Smooth muscle cell (in vitro differentiated cells): ENCODE data around the gene FJX1. TPM values are rescaled to one million over a fixed set of nuclear protein-coding genes. Genes with fewer than 3 reads are reported as not detected.

Experiments
- DNase-seq: peaks from one replicate; lab custom pipeline; 2025; ENCODE audit not compliant: unreplicated experiment; lab: John Stamatoyannopoulos, UW
- H2AFZ ChIP-seq: fragments of 200-600 bp; sonication (generic); 2 replicates; pipeline ENCODE4 v1.6.0; 2016; ENCODE audit warnings: antibody characterized with exemption, low read depth, mild to moderate bottlenecking
- H3F3A ChIP-seq: fragments of 200-600 bp; sonication (generic); 2 replicates; pipeline ENCODE4 v1.6.0; 2017; ENCODE audit warnings: antibody characterized with exemption, low read depth
- H3K27ac ChIP-seq: fragments of 200-600 bp; sonication (generic); 2 replicates; pipeline ENCODE4 v1.5.1; 2016; ENCODE audit warnings: low read depth, mild to moderate bottlenecking
- H3K27me3 ChIP-seq: fragments of 200-600 bp; sonication (generic); 2 replicates; pipeline ENCODE4 v1.6.1; 2016; ENCODE audit warnings: low read depth, mild to moderate bottlenecking
- H3K36me3 ChIP-seq: fragments of 200-600 bp; sonication (generic); 2 replicates; pipeline ENCODE4 v1.5.1; 2016; ENCODE audit warnings: low read depth
- H3K4me1 ChIP-seq: fragments of 200-600 bp; sonication (generic); 2 replicates; pipeline ENCODE4 v1.5.1; 2016; ENCODE audit warnings: low read depth
- H3K4me2 ChIP-seq: fragments of 200-600 bp; sonication (generic); 2 replicates; pipeline ENCODE4 v1.6.0; 2016; ENCODE audit warnings: mild to moderate bottlenecking
- H3K4me3 ChIP-seq: fragments of 200-600 bp; sonication (generic); 2 replicates; pipeline ENCODE4 v1.5.1; 2016; ENCODE audit warnings: mild to moderate bottlenecking
- H3K79me2 ChIP-seq: fragments of 200-600 bp; sonication (generic); 2 replicates; pipeline ENCODE4 v1.6.0; 2016; ENCODE audit warnings: low read depth, mild to moderate bottlenecking
- H3K9ac ChIP-seq: fragments of 200-600 bp; sonication (generic); 2 replicates; pipeline ENCODE4 v1.6.0; 2016; ENCODE audit warnings: low read depth
- H3K9me3 ChIP-seq: fragments of 200-600 bp; sonication (generic); replicated peaks from 2 replicates; pipeline ENCODE4 v1.5.1; 2016; ENCODE audit warnings: low read depth
- H4K20me1 ChIP-seq: fragments of 200-600 bp; sonication (generic); 2 replicates; pipeline ENCODE4 v1.6.0; 2016; ENCODE audit warnings: low read depth
- WGBS: methylation state at CpG from one replicate; pipeline ENCODE4 v1.1.7; 2016; ENCODE audit warnings: low lambda C conversion rate; 5-methylcytosine and 5-hydroxymethylcytosine counted together
- polyA plus RNA-seq: library from polyadenylated mRNA; unstranded; fragments of >200 nt; fragmentation: Nextera tagmentation; extraction: Ambion mirVana; gene quantifications from 2 replicates; pipeline ENCODE4 v1.2.1, GENCODE V29; 2016
- total RNA-seq: library from RNA; depleted of rRNA; stranded (reverse); fragments of >200 nt; gene quantifications from 2 replicates; pipeline ENCODE4 v1.2.3, GENCODE V29; 2014
- TF ChIP-seq, protein P1 (sequence below): fragments of 200-600 bp; sonication (generic); IDR thresholded peaks from 2 replicates; pipeline ENCODE4 v1.5.1; 2017; ENCODE audit warnings: borderline replicate concordance, mild to moderate bottlenecking, antibody characterized with exemption; ENCODE audit not compliant: insufficient read depth, poor library complexity, severe bottlenecking

Gene FJX1
- total and polyA plus RNA-seq, 2 experiments from 2014 or later, result 28.3 to 44.5 TPM

DNA sequence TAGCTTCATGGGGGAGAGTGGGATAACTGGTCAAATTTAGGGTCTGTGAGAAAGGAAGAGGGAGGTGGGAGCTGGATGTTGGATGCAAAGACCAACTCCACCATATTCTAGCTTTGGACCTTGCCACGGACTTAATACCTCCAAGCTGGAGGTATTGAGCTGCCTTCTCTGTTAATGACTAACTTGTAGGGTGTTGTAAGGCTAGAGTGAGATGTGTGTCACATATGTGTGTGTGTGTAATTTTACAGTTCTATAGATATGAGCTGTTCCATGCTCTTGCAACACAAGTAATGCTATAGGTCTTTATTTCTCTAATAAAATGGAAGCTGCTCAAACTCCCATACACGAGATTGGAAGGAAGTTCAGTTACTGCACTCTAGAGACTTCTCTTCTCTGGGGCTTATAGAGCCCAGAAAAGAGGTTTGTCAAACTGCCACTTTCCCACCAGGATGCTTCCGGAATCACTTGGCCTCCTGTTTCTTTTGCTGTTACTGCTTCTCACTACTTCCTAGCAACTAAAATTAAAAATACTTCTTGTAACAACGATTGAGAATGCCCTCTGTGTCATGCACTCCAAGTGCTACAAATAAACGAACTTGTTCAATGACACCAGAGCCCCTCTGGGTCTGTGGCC, 16.0 kb upstream of the FJX1 start:
- DNase-seq, result no peak
- H3K9ac ChIP-seq, result no peak overlapping the region
- H4K20me1 ChIP-seq, result no peaks in the 10 kb centered on the region
- H3K4me1 ChIP-seq, result peaks cover 10% of the 10 kb centered on the region
- TF ChIP-seq, protein P1, sequence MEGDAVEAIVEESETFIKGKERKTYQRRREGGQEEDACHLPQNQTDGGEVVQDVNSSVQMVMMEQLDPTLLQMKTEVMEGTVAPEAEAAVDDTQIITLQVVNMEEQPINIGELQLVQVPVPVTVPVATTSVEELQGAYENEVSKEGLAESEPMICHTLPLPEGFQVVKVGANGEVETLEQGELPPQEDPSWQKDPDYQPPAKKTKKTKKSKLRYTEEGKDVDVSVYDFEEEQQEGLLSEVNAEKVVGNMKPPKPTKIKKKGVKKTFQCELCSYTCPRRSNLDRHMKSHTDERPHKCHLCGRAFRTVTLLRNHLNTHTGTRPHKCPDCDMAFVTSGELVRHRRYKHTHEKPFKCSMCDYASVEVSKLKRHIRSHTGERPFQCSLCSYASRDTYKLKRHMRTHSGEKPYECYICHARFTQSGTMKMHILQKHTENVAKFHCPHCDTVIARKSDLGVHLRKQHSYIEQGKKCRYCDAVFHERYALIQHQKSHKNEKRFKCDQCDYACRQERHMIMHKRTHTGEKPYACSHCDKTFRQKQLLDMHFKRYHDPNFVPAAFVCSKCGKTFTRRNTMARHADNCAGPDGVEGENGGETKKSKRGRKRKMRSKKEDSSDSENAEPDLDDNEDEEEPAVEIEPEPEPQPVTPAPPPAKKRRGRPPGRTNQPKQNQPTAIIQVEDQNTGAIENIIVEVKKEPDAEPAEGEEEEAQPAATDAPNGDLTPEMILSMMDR, result no peak
- H3F3A ChIP-seq, result no peaks in the 10 kb centered on the region
- H3K9me3 ChIP-seq, result no peaks in the 10 kb centered on the region
- no peak overlapping the region for H3K4me2 ChIP-seq
- no peaks in the 10 kb centered on the region for H3K27me3 ChIP-seq
- no peaks in the 10 kb centered on the region for H3K79me2 ChIP-seq
- no peak overlapping the region for H2AFZ ChIP-seq
- no peak overlapping the region for H3K4me3 ChIP-seq
- no peak overlapping the region for H3K27ac ChIP-seq
- no peaks in the 10 kb centered on the region for H3K36me3 ChIP-seq
- WGBS, result 78% methylated on average over 5 of the region's 5 CpGs

- no peaks in the 10 kb centered on the region for H3K9me3 ChIP-seq
- H3K27me3 ChIP-seq, result no peaks in the 10 kb centered on the region
- peaks cover 10% of the 10 kb centered on the region for H3K4me1 ChIP-seq
- H3K36me3 ChIP-seq, result no peaks in the 10 kb centered on the region
- no peak overlapping the region for H3K4me2 ChIP-seq
- no peak overlapping the region for H3K9ac ChIP-seq
- H3K79me2 ChIP-seq, result no peaks in the 10 kb centered on the region
- no peak overlapping the region for H3K27ac ChIP-seq
- H3K4me3 ChIP-seq, result no peak overlapping the region
- no peaks in the 10 kb centered on the region for H4K20me1 ChIP-seq
- no peak for DNase-seq
- WGBS, result 93% methylated on average over 3 of the region's 3 CpGs
- TF ChIP-seq, protein P1, result no peak
- no peak overlapping the region for H2AFZ ChIP-seq
- no peaks in the 10 kb centered on the region for H3F3A ChIP-seq
Measured at GRCh38 chr11:35602979-35603378, 15.3 kb upstream of the FJX1 start.

- no peak overlapping the region for H3K27ac ChIP-seq
- no peaks in the 10 kb centered on the region for H3F3A ChIP-seq
- no peaks in the 10 kb centered on the region for H4K20me1 ChIP-seq
- no peaks in the 10 kb centered on the region for H3K27me3 ChIP-seq
- H3K4me2 ChIP-seq, result peak overlapping the region; percentile 9
- DNase-seq, result no peak
- H3K4me3 ChIP-seq, result no peak overlapping the region
- no peaks in the 10 kb centered on the region for H3K79me2 ChIP-seq
- H3K4me1 ChIP-seq, result peaks cover 6% of the 10 kb centered on the region
- H3K9me3 ChIP-seq, result no peaks in the 10 kb centered on the region
- WGBS, result 33% methylated on average over 5 of the region's 5 CpGs
- TF ChIP-seq, protein P1, result no peak
- H2AFZ ChIP-seq, result no peak overlapping the region
- no peak overlapping the region for H3K9ac ChIP-seq
- H3K36me3 ChIP-seq, result no peaks in the 10 kb centered on the region
Measured at GRCh38 chr11:35605706-35606105, 12.6 kb upstream of the FJX1 start.

DNA sequence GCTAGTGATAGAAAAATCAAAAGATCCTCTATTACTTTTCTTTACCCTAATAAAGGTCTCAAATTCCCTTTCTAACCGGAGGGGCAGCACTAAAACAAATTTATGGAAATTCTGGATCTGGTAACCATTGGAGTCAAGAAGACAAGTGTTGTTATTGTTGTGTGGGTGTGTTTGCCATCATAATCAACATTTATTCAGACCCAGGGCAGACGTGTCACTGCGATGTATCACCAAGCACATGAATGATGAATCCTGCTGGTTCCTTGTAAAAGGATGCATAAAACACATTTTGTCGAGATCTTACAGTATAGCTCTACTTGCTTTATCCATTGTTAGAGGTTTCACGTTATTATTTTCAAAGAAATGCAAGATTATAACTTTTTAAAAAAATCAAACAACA, 12.1 kb upstream of the FJX1 start:
- H3K4me1 ChIP-seq, result peaks cover 6% of the 10 kb centered on the region
- WGBS, result 66% methylated on average over 5 of the region's 5 CpGs
- H3K36me3 ChIP-seq, result no peaks in the 10 kb centered on the region
- H3K79me2 ChIP-seq, result no peaks in the 10 kb centered on the region
- H3F3A ChIP-seq, result no peaks in the 10 kb centered on the region
- H3K9me3 ChIP-seq, result no peaks in the 10 kb centered on the region
- no peaks in the 10 kb centered on the region for H4K20me1 ChIP-seq
- no peak for DNase-seq
- H2AFZ ChIP-seq, result no peak overlapping the region
- no peak overlapping the region for H3K9ac ChIP-seq
- H3K4me2 ChIP-seq, result peak overlapping the region; percentile 9
- TF ChIP-seq, protein P1, result no peak
- H3K27me3 ChIP-seq, result no peaks in the 10 kb centered on the region
- H3K27ac ChIP-seq, result no peak overlapping the region
- H3K4me3 ChIP-seq, result no peak overlapping the region
